Neural crest cell (in vitro differentiated cells): ENCODE results near the gene NKX2-1. TPM values are rescaled to one million over a fixed set of nuclear protein-coding genes. Genes with fewer than 3 reads are reported as not detected.
A peak's percentile ranks its signal among the peaks of the same experiment; 100 is the strongest.

Source experiments
- DNase-seq: peaks from one replicate; pipeline ENCODE4 v3.0.0; 2021; ENCODE audit warnings: low read depth, mixed read lengths, low spot score
- H3K27ac Mint-ChIP-seq: one replicate; pipeline ENCODE4 v1.8.0; 2021; ENCODE audit warnings: mild to moderate bottlenecking, mixed read lengths; ENCODE audit not compliant: unreplicated experiment
- H3K27me3 Mint-ChIP-seq: 2 replicates; pipeline ENCODE4 v1.8.0; 2021; ENCODE audit warnings: low read depth, mild to moderate bottlenecking, mixed read lengths
- H3K36me3 Mint-ChIP-seq: 2 replicates; pipeline ENCODE4 v1.8.0; 2021; ENCODE audit warnings: low read depth, mild to moderate bottlenecking, mixed read lengths
- H3K4me1 Mint-ChIP-seq: 2 replicates; pipeline ENCODE4 v1.8.0; 2021; ENCODE audit warnings: mixed read lengths
- H3K4me3 Mint-ChIP-seq: one replicate; pipeline ENCODE4 v1.8.0; 2021; ENCODE audit warnings: mild to moderate bottlenecking, mixed read lengths
- H3K9me3 Mint-ChIP-seq: 2 replicates; pipeline ENCODE4 v1.8.0; 2021; ENCODE audit warnings: mixed read lengths
- total RNA-seq: library from RNA; stranded (reverse); gene quantifications from 2 replicates; pipeline ENCODE4 v1.2.1, GENCODE V29; 2021
- TF ChIP-seq, protein P1 (sequence below): fragments of 200-600 bp; sonication (generic); conservative IDR thresholded peaks from 2 replicates; pipeline ENCODE4 v1.5.0; 2021; ENCODE audit warnings: antibody characterized with exemption, mild to moderate bottlenecking

NKX2-1 gene
- total RNA-seq, 1 donor from 2014 or later, result not detected

DNA sequence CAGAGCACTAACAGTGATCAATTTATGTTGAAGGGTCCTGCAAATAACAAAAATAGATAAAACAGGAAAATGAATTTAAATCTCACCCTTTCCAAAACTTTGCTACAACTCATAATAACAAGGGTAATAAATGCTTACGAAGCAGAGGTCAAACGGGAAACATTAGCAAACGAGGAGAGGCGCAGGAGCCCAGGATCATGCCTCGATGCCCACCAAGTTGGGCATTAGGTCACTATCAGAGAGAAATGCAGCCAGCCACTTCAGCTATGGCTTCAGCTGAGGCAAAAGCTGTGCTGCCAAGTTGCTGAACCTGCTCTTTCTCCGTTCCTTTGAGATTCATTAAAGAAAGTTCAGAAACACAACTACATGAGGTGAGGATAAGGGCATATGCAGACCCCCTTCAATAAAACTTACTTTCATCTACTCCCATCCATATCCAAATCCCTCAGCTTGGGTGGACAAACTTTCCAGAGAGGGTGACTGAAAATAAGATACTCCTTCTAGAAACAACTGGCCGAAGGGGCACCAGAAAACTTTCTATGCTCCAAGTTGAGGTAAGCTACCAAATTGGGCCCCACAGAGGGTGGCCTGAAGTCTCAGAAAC, 7.9 kb downstream of the NKX2-1 start:
- Mint-ChIP-seq H3K27ac (no peak overlapping the region), H3K27me3 (peaks cover 96% of the 10 kb centered on the region), H3K4me3 (no peak overlapping the region), H3K4me1 (no peaks in the 10 kb centered on the region), H3K36me3 (peaks cover 3% of the 10 kb centered on the region), H3K9me3 (no peaks in the 10 kb centered on the region)
- no peak for DNase-seq
- TF ChIP-seq, protein P1, sequence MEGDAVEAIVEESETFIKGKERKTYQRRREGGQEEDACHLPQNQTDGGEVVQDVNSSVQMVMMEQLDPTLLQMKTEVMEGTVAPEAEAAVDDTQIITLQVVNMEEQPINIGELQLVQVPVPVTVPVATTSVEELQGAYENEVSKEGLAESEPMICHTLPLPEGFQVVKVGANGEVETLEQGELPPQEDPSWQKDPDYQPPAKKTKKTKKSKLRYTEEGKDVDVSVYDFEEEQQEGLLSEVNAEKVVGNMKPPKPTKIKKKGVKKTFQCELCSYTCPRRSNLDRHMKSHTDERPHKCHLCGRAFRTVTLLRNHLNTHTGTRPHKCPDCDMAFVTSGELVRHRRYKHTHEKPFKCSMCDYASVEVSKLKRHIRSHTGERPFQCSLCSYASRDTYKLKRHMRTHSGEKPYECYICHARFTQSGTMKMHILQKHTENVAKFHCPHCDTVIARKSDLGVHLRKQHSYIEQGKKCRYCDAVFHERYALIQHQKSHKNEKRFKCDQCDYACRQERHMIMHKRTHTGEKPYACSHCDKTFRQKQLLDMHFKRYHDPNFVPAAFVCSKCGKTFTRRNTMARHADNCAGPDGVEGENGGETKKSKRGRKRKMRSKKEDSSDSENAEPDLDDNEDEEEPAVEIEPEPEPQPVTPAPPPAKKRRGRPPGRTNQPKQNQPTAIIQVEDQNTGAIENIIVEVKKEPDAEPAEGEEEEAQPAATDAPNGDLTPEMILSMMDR, result no peak

DNA sequence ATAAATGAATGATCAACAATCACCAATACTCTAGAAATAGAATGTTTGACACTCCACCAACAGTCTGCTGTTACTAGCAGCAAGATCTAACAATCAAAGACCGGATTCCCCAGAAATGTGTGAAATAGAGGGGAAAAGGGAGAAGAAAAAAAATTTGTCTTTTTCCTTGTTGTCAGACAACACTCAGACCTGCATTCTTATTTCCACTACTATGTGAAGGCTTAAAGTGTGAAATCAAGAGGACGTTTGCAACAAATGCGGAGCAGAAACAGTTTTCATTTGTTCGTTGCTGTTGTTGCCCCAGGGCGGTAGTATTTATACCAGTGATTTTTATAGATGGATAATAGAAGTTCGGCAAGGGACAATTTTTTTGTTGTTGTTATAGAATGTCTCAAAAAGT, 9.2 kb downstream of the NKX2-1 start:
- H3K27ac Mint-ChIP-seq, result no peak overlapping the region
- no peaks in the 10 kb centered on the region for H3K4me1 Mint-ChIP-seq
- H3K4me3 Mint-ChIP-seq, result no peak overlapping the region
- peaks cover 96% of the 10 kb centered on the region for H3K27me3 Mint-ChIP-seq
- TF ChIP-seq, protein P1, result no peak
- H3K36me3 Mint-ChIP-seq, result peaks cover 3% of the 10 kb centered on the region
- H3K9me3 Mint-ChIP-seq, result no peaks in the 10 kb centered on the region
- DNase-seq, result no peak

DNA sequence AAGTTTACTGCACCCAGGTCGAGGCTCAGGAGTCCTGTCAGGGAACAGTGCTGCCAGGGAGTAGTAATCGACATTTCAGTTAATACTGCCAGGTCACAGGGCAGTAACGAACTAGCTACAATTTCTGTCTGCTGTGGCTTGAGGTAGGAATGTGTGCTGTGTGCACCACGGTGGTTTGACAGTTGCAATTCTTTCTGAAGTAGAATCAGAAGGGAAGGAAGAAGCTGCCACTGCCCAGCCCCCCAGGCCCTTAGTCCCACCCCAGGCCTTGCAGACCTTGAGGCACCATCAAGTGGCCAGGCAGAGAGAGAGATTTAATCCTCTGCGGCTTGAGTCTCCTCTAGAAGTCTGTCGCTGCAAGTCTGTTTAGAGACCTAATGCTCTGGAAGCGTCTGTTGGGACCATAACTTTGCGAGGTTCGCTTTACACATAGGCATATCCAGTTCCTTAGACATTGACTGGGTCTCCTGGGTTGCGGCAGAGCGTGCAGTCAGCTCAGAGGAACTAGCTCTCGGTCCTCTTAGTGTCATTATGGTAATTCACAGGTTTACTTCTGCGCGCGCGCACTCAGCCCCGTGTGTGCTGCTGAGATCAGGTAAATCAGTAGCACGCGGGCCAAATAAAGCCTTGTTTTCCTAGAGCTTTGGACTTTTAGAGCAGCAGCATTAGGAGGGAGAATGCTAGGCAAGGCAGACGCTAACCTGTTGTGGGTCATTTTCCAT, 9.8 kb downstream of the NKX2-1 start:
- peaks cover 3% of the 10 kb centered on the region for H3K36me3 Mint-ChIP-seq
- DNase-seq, result no peak
- H3K4me3 Mint-ChIP-seq, result peak overlapping the region; percentile 4
- H3K9me3 Mint-ChIP-seq, result no peaks in the 10 kb centered on the region
- no peaks in the 10 kb centered on the region for H3K4me1 Mint-ChIP-seq
- TF ChIP-seq, protein P1, result no peak
- peaks cover 94% of the 10 kb centered on the region for H3K27me3 Mint-ChIP-seq
- H3K27ac Mint-ChIP-seq, result no peak overlapping the region

DNA sequence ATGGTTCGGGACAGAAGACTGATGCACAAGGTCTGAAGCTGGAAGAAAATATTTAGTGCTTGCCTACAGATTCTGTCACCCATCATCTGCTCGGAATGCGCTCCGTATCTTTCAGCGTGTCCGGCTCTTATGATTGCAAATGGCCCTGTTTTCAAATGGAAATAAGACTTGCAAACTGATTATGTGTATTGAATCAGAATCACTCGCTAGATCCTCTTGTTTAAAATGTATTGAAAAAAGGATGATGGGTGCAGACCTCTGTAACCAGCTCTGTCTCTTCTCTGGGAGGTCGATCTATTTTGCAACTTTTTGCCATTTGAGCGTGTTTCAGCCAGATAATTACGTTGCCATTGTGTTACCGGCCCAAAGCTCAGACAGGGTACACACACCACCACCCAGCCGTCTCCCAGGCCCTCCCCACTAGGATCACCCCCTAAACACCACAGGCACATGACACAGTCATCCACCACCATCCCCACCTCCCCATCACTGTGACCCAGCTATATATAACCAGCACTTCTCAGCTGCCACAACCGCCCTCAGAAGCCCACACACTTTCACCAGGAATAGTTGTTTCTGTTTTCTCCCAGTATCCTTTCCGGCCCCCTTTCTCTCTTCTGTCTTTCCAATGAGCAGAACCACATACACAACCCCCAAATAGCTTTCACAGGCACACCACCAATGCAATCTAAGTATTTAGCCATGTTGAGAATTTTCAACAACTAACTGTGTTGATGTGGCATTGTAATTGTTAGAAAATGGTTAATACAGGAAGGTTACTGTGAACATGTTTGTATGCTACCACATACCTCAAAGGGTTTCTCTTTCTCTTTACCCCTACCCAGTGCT, 10.7 kb downstream of the NKX2-1 start:
- Mint-ChIP-seq H3K27me3 (peaks cover 94% of the 10 kb centered on the region), H3K4me3 (no peak overlapping the region), H3K27ac (no peak overlapping the region), H3K9me3 (no peaks in the 10 kb centered on the region), H3K4me1 (no peaks in the 10 kb centered on the region), H3K36me3 (no peaks in the 10 kb centered on the region)
- DNase-seq, result no peak
- TF ChIP-seq, protein P1, result no peak

DNA sequence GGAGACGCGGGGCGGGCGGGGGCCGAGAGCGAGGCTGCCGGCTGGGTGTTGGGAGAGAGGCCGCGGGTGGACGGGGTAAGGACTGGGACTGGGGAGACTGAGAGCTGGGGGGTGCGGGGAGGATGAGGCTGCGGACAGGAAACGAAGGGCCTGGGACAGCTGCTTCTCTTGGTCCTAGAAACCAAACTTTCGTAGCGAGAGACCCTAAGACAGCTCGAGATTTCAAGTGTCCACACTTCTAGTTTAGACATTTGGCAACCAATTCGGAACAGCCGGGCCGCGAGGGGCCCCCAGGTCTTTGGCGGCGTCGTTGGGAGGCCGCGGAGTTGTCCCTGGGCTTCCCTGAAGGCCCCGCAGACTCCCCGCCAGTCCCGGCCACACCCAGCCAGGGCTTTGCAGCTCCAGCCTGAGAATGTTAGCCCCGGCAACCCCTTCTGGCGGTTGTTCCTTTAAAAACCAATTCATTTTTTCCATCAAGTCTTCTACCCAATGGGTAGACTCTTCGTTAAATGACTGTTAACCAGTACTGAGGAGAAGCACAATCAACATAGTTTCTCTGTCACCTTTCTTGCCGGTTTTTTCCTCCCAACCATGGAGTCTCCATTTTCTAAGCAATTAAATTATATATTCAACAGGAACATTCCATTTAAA, 11.5 kb downstream of the NKX2-1 start:
- Mint-ChIP-seq H3K4me3 (no peak overlapping the region), H3K27ac (no peak overlapping the region)

More for the DNA sequence above, 11.5 kb downstream of the NKX2-1 start:
- Mint-ChIP-seq H3K27me3 (peaks cover 92% of the 10 kb centered on the region), H3K4me1 (no peaks in the 10 kb centered on the region), H3K9me3 (no peaks in the 10 kb centered on the region), H3K36me3 (no peaks in the 10 kb centered on the region)
- TF ChIP-seq, protein P1, result no peak
- peak; percentile 8 for DNase-seq
